Loucy (cell line): Measurements from ENCODE around the gene AJM1.

Experiments used
- H2AFZ ChIP-seq: fragments of 200-600 bp; sonication (generic); 2 replicates; pipeline ENCODE4 v1.6.0; 2016; ENCODE audit warnings: antibody characterized with exemption, mild to moderate bottlenecking, low read length, moderate library complexity
- H3F3A ChIP-seq: fragments of 200-600 bp; 2 replicates; pipeline ENCODE4 v1.6.0; 2016; ENCODE audit warnings: antibody characterized with exemption, low read depth, mild to moderate bottlenecking
- H3K27me3 ChIP-seq: fragments of 200-600 bp; sonication (generic); 2 replicates; pipeline ENCODE4 v1.6.1; 2014; ENCODE audit warnings: low read length, mild to moderate bottlenecking; ENCODE audit not compliant: insufficient read depth, poor library complexity, severe bottlenecking
- H3K36me3 ChIP-seq: fragments of 200-600 bp; sonication (generic); 2 replicates; pipeline ENCODE4 v1.6.1; 2016; ENCODE audit warnings: low read length; ENCODE audit not compliant: insufficient read depth
- H3K4me1 ChIP-seq: fragments of 200-600 bp; sonication (generic); 2 replicates; pipeline ENCODE4 v1.5.1; 2014; ENCODE audit warnings: low read length, mild to moderate bottlenecking; ENCODE audit not compliant: insufficient read depth, poor library complexity, severe bottlenecking
- H3K4me2 ChIP-seq: fragments of 200-600 bp; sonication (generic); 2 replicates; pipeline ENCODE4 v1.6.0; 2014; ENCODE audit warnings: antibody characterized with exemption, low read length, low read depth, mild to moderate bottlenecking; ENCODE audit not compliant: poor library complexity, severe bottlenecking
- H3K4me3 ChIP-seq: fragments of 200-600 bp; sonication (generic); 2 replicates; pipeline ENCODE4 v1.5.1; 2014; ENCODE audit warnings: low read length, mild to moderate bottlenecking, mixed read lengths; ENCODE audit not compliant: poor library complexity, severe bottlenecking
- H3K79me2 ChIP-seq: fragments of 200-600 bp; sonication (generic); 2 replicates; pipeline ENCODE4 v1.6.1; 2014; ENCODE audit warnings: low read length; ENCODE audit not compliant: insufficient read depth
- H3K9ac ChIP-seq: fragments of 200-600 bp; sonication (generic); 2 replicates; pipeline ENCODE4 v1.6.0; 2014; ENCODE audit warnings: mild to moderate bottlenecking, low read depth, low read length, moderate library complexity; ENCODE audit not compliant: poor library complexity, severe bottlenecking
- H3K9me2 ChIP-seq: fragments of 200-600 bp; sonication (generic); replicated peaks from 2 replicates; pipeline ENCODE4 v1.6.1; 2016; ENCODE audit warnings: low read depth, low read length, mixed read lengths
- H3K9me3 ChIP-seq: fragments of 200-600 bp; sonication (generic); 2 replicates; pipeline ENCODE4 v1.6.1; 2014; ENCODE audit warnings: mild to moderate bottlenecking, antibody characterized with exemption, low read length, low read depth; ENCODE audit not compliant: insufficient read depth
- H4K20me1 ChIP-seq: fragments of 200-600 bp; sonication (generic); 2 replicates; pipeline ENCODE4 v1.6.0; 2014; ENCODE audit warnings: antibody characterized with exemption, low read length, mild to moderate bottlenecking; ENCODE audit not compliant: insufficient read depth, poor library complexity, severe bottlenecking
- CTCF ChIP-seq: fragments of 200-600 bp; sonication (generic); conservative IDR thresholded peaks from 2 replicates; pipeline ENCODE4 v1.5.1; 2014; ENCODE audit warnings: mild to moderate bottlenecking, antibody characterized with exemption, low read length
- EZH2phosphoT487 ChIP-seq: fragments of 200-600 bp; IDR thresholded peaks from 2 replicates; pipeline ENCODE4 v1.6.1; 2018; ENCODE audit warnings: antibody characterized with exemption, mild to moderate bottlenecking, moderate library complexity, borderline replicate concordance

The AJM1 gene

GRCh38 chr9:136858844-136859757, 16.8 kb downstream of the AJM1 start:
- TF ChIP-seq EZH2phosphoT487, result no peak
- no peak for TF ChIP-seq CTCF
- Histone ChIP-seq H3K9ac (no peak overlapping the region), H3F3A (no peaks in the 10 kb centered on the region), H3K4me2 (no peak overlapping the region), H3K79me2 (peaks cover 14% of the 10 kb centered on the region), H4K20me1 (peaks cover 14% of the 10 kb centered on the region), H3K9me3 (no peaks in the 10 kb centered on the region), H3K4me3 (no peak overlapping the region), H3K4me1 (peaks cover 5% of the 10 kb centered on the region), H3K27me3 (no peaks in the 10 kb centered on the region), H3K9me2 (no peaks in the 10 kb centered on the region), H3K36me3 (peaks cover 22% of the 10 kb centered on the region; the same call in 1 of the 2 replicates), H2AFZ (no peak overlapping the region)

- Histone ChIP-seq H3K36me3 (peaks cover 22% of the 10 kb centered on the region; the same call in 1 of the 2 replicates), H3K9me3 (no peaks in the 10 kb centered on the region), H3K9me2 (no peaks in the 10 kb centered on the region), H3K27me3 (no peaks in the 10 kb centered on the region), H3K4me2 (no peak overlapping the region), H3K4me3 (no peak overlapping the region), H3K9ac (no peak overlapping the region), H3K4me1 (peaks cover 10% of the 10 kb centered on the region), H4K20me1 (peaks cover 26% of the 10 kb centered on the region), H3K79me2 (peaks cover 28% of the 10 kb centered on the region), H2AFZ (no peak overlapping the region), H3F3A (no peaks in the 10 kb centered on the region)
- TF ChIP-seq EZH2phosphoT487, result no peak
- no peak for TF ChIP-seq CTCF
These were observed 18.3 kb downstream of the AJM1 start for GRCh38 chr9:136860529-136860928.

- Histone ChIP-seq H3K9me2 (no peaks in the 10 kb centered on the region), H2AFZ (no peak overlapping the region), H3K4me1 (peaks cover 10% of the 10 kb centered on the region), H3F3A (no peaks in the 10 kb centered on the region), H3K9me3 (no peaks in the 10 kb centered on the region), H3K79me2 (peaks cover 34% of the 10 kb centered on the region), H4K20me1 (peaks cover 27% of the 10 kb centered on the region), H3K4me3 (no peak overlapping the region), H3K27me3 (no peaks in the 10 kb centered on the region), H3K9ac (no peak overlapping the region), H3K4me2 (no peak overlapping the region), H3K36me3 (peaks cover 22% of the 10 kb centered on the region; the same call in 1 of the 2 replicates)
- TF ChIP-seq EZH2phosphoT487 (no peak), CTCF (no peak)
These were observed 18.9 kb downstream of the AJM1 start for GRCh38 chr9:136860933-136861873.
